Measurements from ENCODE around the gene MPDU1. TPM values are rescaled to one million over a fixed set of nuclear protein-coding genes. Genes with fewer than 3 reads are reported as not detected.

Gene MPDU1
- total RNA-seq, 1 experiment from 2014 or later: 149 TPM

GRCh38 chr17:7572588-7573323 lies 10.9 kb upstream of the MPDU1 start:
- TF ChIP-seq CTCF (conservative IDR thresholded peaks at IDR 0.05; ENCODE audit: low read depth, low read length): no peak
- TF ChIP-seq EZH2 (IDR thresholded peaks at IDR 0.05; ENCODE audit: borderline replicate concordance, low read depth, low read length, poor library complexity, severe bottlenecking): no peak
- Histone ChIP-seq H3K27ac (ENCODE audit: low read depth, low read length, poor library complexity, severe bottlenecking) (peak overlapping the region; percentile 100), H3K4me3 (ENCODE audit: low read depth, low read length, poor library complexity, severe bottlenecking) (peak overlapping the region; percentile 95), H3K4me1 (ENCODE audit: insufficient read depth, low read length, poor library complexity, severe bottlenecking) (peaks cover 24% of the 10 kb centered on the region), H3K27me3 (replicated peaks; ENCODE audit: insufficient read depth, low read depth, low read length, poor library complexity) (no peaks in the 10 kb centered on the region), H3K9me3 (ENCODE audit: low read depth, low read length, poor library complexity, severe bottlenecking) (no peaks in the 10 kb centered on the region), H3K36me3 (ENCODE audit: insufficient read depth, low read length, poor library complexity, severe bottlenecking) (peaks cover 72% of the 10 kb centered on the region)
- peak; percentile 100 for DNase-seq (ENCODE audit: low spot score)
- POLR2A ChIA-PET (ENCODE audit: low non-redundant PET): no interaction called here
- CTCF ChIA-PET: interaction anchor here (1.3 kb wide), 1 partner anchor 12 kb away, joined by 4 read pairs; no protein-coding TSS in a partner anchor
- no TSS peak for BruUV-seq (replicated peaks)
- intact Hi-C loops (cut with micrococcal nuclease; ENCODE audit: unreplicated experiment): no loop called here

GRCh38 chr17:7573324-7574080 lies 10.2 kb upstream of the MPDU1 start:
- peak; percentile 95 for DNase-seq (ENCODE audit: low spot score)
- Histone ChIP-seq H3K27ac (ENCODE audit: low read depth, low read length, poor library complexity, severe bottlenecking) (peak overlapping the region; percentile 100), H3K9me3 (ENCODE audit: low read depth, low read length, poor library complexity, severe bottlenecking) (no peaks in the 10 kb centered on the region), H3K4me3 (ENCODE audit: low read depth, low read length, poor library complexity, severe bottlenecking) (peak overlapping the region; percentile 95), H3K4me1 (ENCODE audit: insufficient read depth, low read length, poor library complexity, severe bottlenecking) (peaks cover 24% of the 10 kb centered on the region), H3K27me3 (replicated peaks; ENCODE audit: insufficient read depth, low read depth, low read length, poor library complexity) (no peaks in the 10 kb centered on the region), H3K36me3 (ENCODE audit: insufficient read depth, low read length, poor library complexity, severe bottlenecking) (peaks cover 79% of the 10 kb centered on the region)
- POLR2A ChIA-PET (ENCODE audit: low non-redundant PET): interaction anchor here (0.6 to 0.8 kb wide), 3 partner anchors 11 to 130 kb away, joined by 3 to 4 read pairs (median 4); partner anchors contain the start of gene FXR2
- no TSS peak for BruUV-seq (replicated peaks)
- CTCF ChIA-PET: interaction anchor here (1.3 kb wide), 1 partner anchor 13 kb away, joined by 4 read pairs; no protein-coding TSS in a partner anchor
- TF ChIP-seq EZH2 (IDR thresholded peaks at IDR 0.05; ENCODE audit: borderline replicate concordance, low read depth, low read length, poor library complexity, severe bottlenecking): no peak
- TF ChIP-seq CTCF (conservative IDR thresholded peaks at IDR 0.05; ENCODE audit: low read depth, low read length): no peak
- intact Hi-C loops (cut with micrococcal nuclease; ENCODE audit: unreplicated experiment): no loop called here

- intact Hi-C loops (cut with micrococcal nuclease; ENCODE audit: unreplicated experiment): no loop called here
- Histone ChIP-seq H3K36me3 (ENCODE audit: insufficient read depth, low read length, poor library complexity, severe bottlenecking) (peaks cover 82% of the 10 kb centered on the region), H3K27ac (ENCODE audit: low read depth, low read length, poor library complexity, severe bottlenecking) (peak overlapping the region; percentile 100), H3K4me3 (ENCODE audit: low read depth, low read length, poor library complexity, severe bottlenecking) (peak overlapping the region; percentile 95), H3K27me3 (replicated peaks; ENCODE audit: insufficient read depth, low read depth, low read length, poor library complexity) (no peaks in the 10 kb centered on the region), H3K4me1 (ENCODE audit: insufficient read depth, low read length, poor library complexity, severe bottlenecking) (peaks cover 32% of the 10 kb centered on the region), H3K9me3 (ENCODE audit: low read depth, low read length, poor library complexity, severe bottlenecking) (no peaks in the 10 kb centered on the region)
- ChIA-PET CTCF (interaction anchor here (1.3 to 1.5 kb wide), 2 partner anchors 14 kb away, joined by 3 to 4 read pairs; no protein-coding TSS in a partner anchor), POLR2A (ENCODE audit: low non-redundant PET) (interaction anchor here (0.6 to 0.8 kb wide), 3 partner anchors 11 to 129 kb away, joined by 3 to 4 read pairs (median 4); partner anchors contain the start of gene FXR2)
- BruUV-seq (replicated peaks): no TSS peak
- DNase-seq (ENCODE audit: low spot score): no peak
- TF ChIP-seq EZH2 (IDR thresholded peaks at IDR 0.05; ENCODE audit: borderline replicate concordance, low read depth, low read length, poor library complexity, severe bottlenecking): no peak
- no peak for TF ChIP-seq CTCF (conservative IDR thresholded peaks at IDR 0.05; ENCODE audit: low read depth, low read length)
These were observed 9.3 kb upstream of the MPDU1 start for GRCh38 chr17:7574176-7574953.
